HepG2 (cell line): ENCODE measurements around the gene ATP9B.

Experiments
- CBX2 ChIP-seq, 2 experiments: fragments of 200-600 bp in 1 of 2; sonication (generic); formaldehyde crosslinking in 1 of 2; IDR thresholded peaks; 2 replicates each; pipeline versions ENCODE4 v1.7.0 to v1.8.1; 2018 to 2022; ENCODE audit warnings: low read depth in 2 of 2, low read length in 1 of 2, mild to moderate bottlenecking in 1 of 2, missing genetic modification reagents in 1 of 2
- CHCHD3 ChIP-seq: sonication (generic); formaldehyde crosslinking; IDR thresholded peaks from 2 replicates; pipeline ENCODE4 v1.8.0; 2022; ENCODE audit warnings: mild to moderate bottlenecking, missing genetic modification reagents, moderate library complexity
- CTCF ChIP-seq: sonication (generic); formaldehyde crosslinking; IDR thresholded peaks from 2 replicates; pipeline ENCODE4 v1.5.0; 2020; ENCODE audit warnings: mild to moderate bottlenecking, missing genetic modification reagents, moderate library complexity
- GABPA ChIP-seq, 2 experiments: IDR thresholded peaks; 2 replicates each; pipeline ENCODE4 v1.6.1; 2011 to 2016; ENCODE audit warnings: low read depth in 2 of 2, low read length in 1 of 2, missing biosample characterization in 1 of 2, missing genetic modification characterization in 1 of 2
- HOXA5 ChIP-seq: sonication (generic); formaldehyde crosslinking; IDR thresholded peaks from 2 replicates; pipeline ENCODE4 v1.4.0; 2020; ENCODE audit warnings: missing genetic modification reagents
- MYC ChIP-seq: sonication (generic); formaldehyde crosslinking; IDR thresholded peaks from 2 replicates; pipeline ENCODE4 v1.9.0; 2021; ENCODE audit warnings: missing genetic modification reagents, borderline replicate concordance
- REXO4 ChIP-seq: sonication (generic); formaldehyde crosslinking; IDR thresholded peaks from 2 replicates; pipeline ENCODE4 v1.8.0; 2022; ENCODE audit warnings: missing genetic modification reagents, mild to moderate bottlenecking, borderline replicate concordance
- THAP7 ChIP-seq: sonication (generic); formaldehyde crosslinking; IDR thresholded peaks from 2 replicates; pipeline ENCODE4 v1.8.1; 2023; ENCODE audit warnings: mild to moderate bottlenecking, missing genetic modification reagents
- YY1 ChIP-seq: IDR thresholded peaks from 2 replicates; pipeline ENCODE4 v1.6.1; 2011; ENCODE audit warnings: low read length, low read depth, moderate library complexity, mild to moderate bottlenecking; ENCODE audit not compliant: insufficient read depth, insufficient replicate concordance
- ZSCAN30 ChIP-seq: sonication (generic); formaldehyde crosslinking; IDR thresholded peaks from 2 replicates; pipeline ENCODE4 v1.5.0; 2020; ENCODE audit warnings: mild to moderate bottlenecking, missing genetic modification reagents

GRCh38 chr18:79299272-79299671 is 230.1 kb downstream of the ATP9B start:
- no peak for TF ChIP-seq YY1
- TF ChIP-seq CTCF (CRISPR knock-in tag): no peak
- no peak for TF ChIP-seq CBX2 (IDR thresholded peaks at IDR 0.05; ENCODE audit: low read depth, low read length)
- TF ChIP-seq CBX2 (CRISPR knock-in tag; IDR thresholded peaks at IDR 0.05; ENCODE audit: low read depth): no peak
- TF ChIP-seq THAP7 (CRISPR knock-in tag): no peak
- no peak for TF ChIP-seq MYC (CRISPR knock-in tag)
- no peak for TF ChIP-seq HOXA5 (CRISPR knock-in tag)
- no peak for TF ChIP-seq GABPA (IDR thresholded peaks at IDR 0.05; ENCODE audit: low read depth, low read length)
- no peak for TF ChIP-seq GABPA (CRISPR knock-in tag; IDR thresholded peaks at IDR 0.05; ENCODE audit: low read depth)
- TF ChIP-seq CHCHD3: no peak
- no peak for TF ChIP-seq ZSCAN30 (CRISPR knock-in tag)
- no peak for TF ChIP-seq REXO4
